Loucy (cell line): ENCODE results near the gene SORCS2.

ENCODE experiments used
- H2AFZ ChIP-seq: fragments of 200-600 bp; sonication (generic); 2 replicates; pipeline ENCODE4 v1.6.0; 2016; ENCODE audit warnings: antibody characterized with exemption, mild to moderate bottlenecking, low read length, moderate library complexity
- H3F3A ChIP-seq: fragments of 200-600 bp; 2 replicates; pipeline ENCODE4 v1.6.0; 2016; ENCODE audit warnings: antibody characterized with exemption, low read depth, mild to moderate bottlenecking
- H3K27me3 ChIP-seq: fragments of 200-600 bp; sonication (generic); 2 replicates; pipeline ENCODE4 v1.6.1; 2014; ENCODE audit warnings: low read length, mild to moderate bottlenecking; ENCODE audit not compliant: insufficient read depth, poor library complexity, severe bottlenecking
- H3K36me3 ChIP-seq: fragments of 200-600 bp; sonication (generic); 2 replicates; pipeline ENCODE4 v1.6.1; 2016; ENCODE audit warnings: low read length; ENCODE audit not compliant: insufficient read depth
- H3K4me1 ChIP-seq: fragments of 200-600 bp; sonication (generic); 2 replicates; pipeline ENCODE4 v1.5.1; 2014; ENCODE audit warnings: low read length, mild to moderate bottlenecking; ENCODE audit not compliant: insufficient read depth, poor library complexity, severe bottlenecking
- H3K4me2 ChIP-seq: fragments of 200-600 bp; sonication (generic); 2 replicates; pipeline ENCODE4 v1.6.0; 2014; ENCODE audit warnings: antibody characterized with exemption, low read length, low read depth, mild to moderate bottlenecking; ENCODE audit not compliant: poor library complexity, severe bottlenecking
- H3K4me3 ChIP-seq: fragments of 200-600 bp; sonication (generic); 2 replicates; pipeline ENCODE4 v1.5.1; 2014; ENCODE audit warnings: low read length, mild to moderate bottlenecking, mixed read lengths; ENCODE audit not compliant: poor library complexity, severe bottlenecking
- H3K79me2 ChIP-seq: fragments of 200-600 bp; sonication (generic); 2 replicates; pipeline ENCODE4 v1.6.1; 2014; ENCODE audit warnings: low read length; ENCODE audit not compliant: insufficient read depth
- H3K9ac ChIP-seq: fragments of 200-600 bp; sonication (generic); 2 replicates; pipeline ENCODE4 v1.6.0; 2014; ENCODE audit warnings: mild to moderate bottlenecking, low read depth, low read length, moderate library complexity; ENCODE audit not compliant: poor library complexity, severe bottlenecking
- H3K9me2 ChIP-seq: fragments of 200-600 bp; sonication (generic); replicated peaks from 2 replicates; pipeline ENCODE4 v1.6.1; 2016; ENCODE audit warnings: low read depth, low read length, mixed read lengths
- H3K9me3 ChIP-seq: fragments of 200-600 bp; sonication (generic); 2 replicates; pipeline ENCODE4 v1.6.1; 2014; ENCODE audit warnings: mild to moderate bottlenecking, antibody characterized with exemption, low read length, low read depth; ENCODE audit not compliant: insufficient read depth
- H4K20me1 ChIP-seq: fragments of 200-600 bp; sonication (generic); 2 replicates; pipeline ENCODE4 v1.6.0; 2014; ENCODE audit warnings: antibody characterized with exemption, low read length, mild to moderate bottlenecking; ENCODE audit not compliant: insufficient read depth, poor library complexity, severe bottlenecking
- EZH2phosphoT487 ChIP-seq: fragments of 200-600 bp; IDR thresholded peaks from 2 replicates; pipeline ENCODE4 v1.6.1; 2018; ENCODE audit warnings: antibody characterized with exemption, mild to moderate bottlenecking, moderate library complexity, borderline replicate concordance
- TF ChIP-seq, protein P1 (sequence below): fragments of 200-600 bp; sonication (generic); conservative IDR thresholded peaks from 2 replicates; pipeline ENCODE4 v1.5.1; 2014; ENCODE audit warnings: mild to moderate bottlenecking, antibody characterized with exemption, low read length

SORCS2 gene

DNA sequence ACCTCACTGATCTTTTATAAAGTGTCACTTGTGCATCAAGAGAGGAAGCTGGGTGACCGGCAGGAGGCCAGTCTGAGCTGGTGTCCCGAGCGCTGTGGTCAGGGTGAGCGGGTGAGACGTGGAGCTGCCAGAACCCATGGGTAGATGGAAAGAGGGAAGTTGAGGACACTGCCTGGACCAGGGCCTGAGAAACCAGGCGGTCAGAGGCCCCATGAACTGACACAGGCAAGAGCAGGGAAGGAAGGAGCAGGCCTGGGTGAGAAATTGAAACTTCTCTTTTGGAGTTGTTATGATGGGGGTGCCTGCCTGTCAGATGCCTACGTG, 554.7 kb downstream of the SORCS2 start:
- Histone ChIP-seq H3K36me3 (no peaks in the 10 kb centered on the region), H3K9me2 (no peaks in the 10 kb centered on the region), H3K4me3 (no peak overlapping the region), H3K79me2 (no peaks in the 10 kb centered on the region), H3K4me2 (no peak overlapping the region), H4K20me1 (no peaks in the 10 kb centered on the region), H3K4me1 (no peaks in the 10 kb centered on the region), H3K9me3 (no peaks in the 10 kb centered on the region; the same call in 1 of the 2 replicates), H3K27me3 (no peaks in the 10 kb centered on the region), H3K9ac (no peak overlapping the region), H3F3A (no peaks in the 10 kb centered on the region), H2AFZ (no peak overlapping the region)
- no peak for TF ChIP-seq EZH2phosphoT487
- TF ChIP-seq, protein P1, sequence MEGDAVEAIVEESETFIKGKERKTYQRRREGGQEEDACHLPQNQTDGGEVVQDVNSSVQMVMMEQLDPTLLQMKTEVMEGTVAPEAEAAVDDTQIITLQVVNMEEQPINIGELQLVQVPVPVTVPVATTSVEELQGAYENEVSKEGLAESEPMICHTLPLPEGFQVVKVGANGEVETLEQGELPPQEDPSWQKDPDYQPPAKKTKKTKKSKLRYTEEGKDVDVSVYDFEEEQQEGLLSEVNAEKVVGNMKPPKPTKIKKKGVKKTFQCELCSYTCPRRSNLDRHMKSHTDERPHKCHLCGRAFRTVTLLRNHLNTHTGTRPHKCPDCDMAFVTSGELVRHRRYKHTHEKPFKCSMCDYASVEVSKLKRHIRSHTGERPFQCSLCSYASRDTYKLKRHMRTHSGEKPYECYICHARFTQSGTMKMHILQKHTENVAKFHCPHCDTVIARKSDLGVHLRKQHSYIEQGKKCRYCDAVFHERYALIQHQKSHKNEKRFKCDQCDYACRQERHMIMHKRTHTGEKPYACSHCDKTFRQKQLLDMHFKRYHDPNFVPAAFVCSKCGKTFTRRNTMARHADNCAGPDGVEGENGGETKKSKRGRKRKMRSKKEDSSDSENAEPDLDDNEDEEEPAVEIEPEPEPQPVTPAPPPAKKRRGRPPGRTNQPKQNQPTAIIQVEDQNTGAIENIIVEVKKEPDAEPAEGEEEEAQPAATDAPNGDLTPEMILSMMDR: no peak

DNA sequence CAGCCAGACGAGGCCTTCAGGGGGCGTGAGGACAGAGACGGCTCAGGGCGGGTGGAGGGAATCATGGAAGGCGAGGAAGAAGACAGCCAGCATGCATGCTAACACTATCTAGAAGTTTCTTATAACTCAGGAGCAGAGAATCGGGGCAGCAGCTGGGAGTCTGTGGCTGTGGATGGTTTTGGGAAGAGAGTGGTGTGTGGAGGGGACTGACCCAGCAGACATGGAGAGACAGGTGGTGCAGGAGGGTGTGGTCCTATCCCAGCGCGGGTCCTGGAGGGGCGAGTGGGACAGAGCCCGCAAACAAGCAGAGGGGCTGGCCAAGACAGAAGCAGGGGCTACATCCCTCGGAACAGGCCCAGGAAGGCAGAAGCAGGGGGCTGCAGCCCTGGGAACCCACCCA, 555.2 kb downstream of the SORCS2 start:
- H3K9me2 ChIP-seq: no peaks in the 10 kb centered on the region
- peaks cover under 1% of the 10 kb centered on the region; the same call in 1 of the 2 replicates for H3K9me3 ChIP-seq
- H3K4me3 ChIP-seq: no peak overlapping the region
- no peak overlapping the region for H3K9ac ChIP-seq
- TF ChIP-seq, protein P1: no peak
- TF ChIP-seq EZH2phosphoT487: no peak
- H3K36me3 ChIP-seq: no peaks in the 10 kb centered on the region
- no peaks in the 10 kb centered on the region for H3K79me2 ChIP-seq
- H3K27me3 ChIP-seq: no peaks in the 10 kb centered on the region
- H3F3A ChIP-seq: no peaks in the 10 kb centered on the region
- no peak overlapping the region for H3K4me2 ChIP-seq
- H2AFZ ChIP-seq: no peak overlapping the region
- H3K4me1 ChIP-seq: no peaks in the 10 kb centered on the region
- no peaks in the 10 kb centered on the region for H4K20me1 ChIP-seq

DNA sequence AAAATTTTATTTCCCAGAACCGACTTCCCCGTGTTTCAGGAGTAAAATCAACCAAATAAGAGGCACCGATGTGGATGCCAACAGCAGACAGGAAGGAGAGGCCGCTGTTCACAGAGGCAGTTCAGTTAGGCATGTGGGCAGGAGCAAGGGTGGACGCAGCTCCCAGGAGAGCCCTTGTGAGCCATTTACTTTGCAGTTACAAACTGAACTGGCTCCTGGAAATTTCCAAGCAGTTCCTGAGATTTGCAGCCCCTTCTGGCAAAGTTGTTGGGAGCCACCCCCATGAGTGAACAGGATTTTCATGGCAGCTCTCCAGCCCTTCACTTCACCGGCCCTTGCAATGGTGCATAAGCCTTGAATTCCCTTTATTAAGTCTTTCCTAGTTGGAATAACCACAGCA, 558.2 kb downstream of the SORCS2 start:
- no peak overlapping the region for H3K4me2 ChIP-seq
- H3K9me3 ChIP-seq: peaks cover 2% of the 10 kb centered on the region; the same call in 1 of the 2 replicates
- TF ChIP-seq EZH2phosphoT487: no peak
- TF ChIP-seq, protein P1: no peak
- no peak overlapping the region for H3K9ac ChIP-seq
- no peaks in the 10 kb centered on the region for H3K9me2 ChIP-seq
- no peak overlapping the region for H3K4me3 ChIP-seq
- no peaks in the 10 kb centered on the region for H3K79me2 ChIP-seq
- H3K36me3 ChIP-seq: no peaks in the 10 kb centered on the region
- H4K20me1 ChIP-seq: no peaks in the 10 kb centered on the region
- no peaks in the 10 kb centered on the region for H3F3A ChIP-seq
- H3K27me3 ChIP-seq: no peaks in the 10 kb centered on the region
- no peaks in the 10 kb centered on the region for H3K4me1 ChIP-seq
- H2AFZ ChIP-seq: no peak overlapping the region
